Progenitor cell of endocrine pancreas (in vitro differentiated cells): ENCODE data around the gene PDE3A. TPM values are rescaled to one million over a fixed set of nuclear protein-coding genes. Genes with fewer than 3 reads are reported as not detected.

Experiments
- DNase-seq: peaks from one replicate; pipeline ENCODE4 v3.0.0; 2021; ENCODE audit warnings: low spot score; ENCODE audit not compliant: unreplicated experiment
- H3K27ac Mint-ChIP-seq: 2 replicates; pipeline ENCODE4 v1.8.0; 2021; ENCODE audit warnings: mild to moderate bottlenecking, moderate library complexity, mixed read lengths
- H3K27me3 Mint-ChIP-seq: 2 replicates; pipeline ENCODE4 v1.8.0; 2021; ENCODE audit warnings: mixed read lengths
- H3K36me3 Mint-ChIP-seq: 2 replicates; pipeline ENCODE4 v1.8.0; 2022; ENCODE audit warnings: mixed read lengths; ENCODE audit not compliant: insufficient read depth
- H3K4me1 Mint-ChIP-seq: 2 replicates; pipeline ENCODE4 v1.8.0; 2021; ENCODE audit warnings: low read depth, mixed read lengths
- H3K4me3 Mint-ChIP-seq: 2 replicates; pipeline ENCODE4 v1.8.0; 2021; ENCODE audit warnings: low read depth, mild to moderate bottlenecking, moderate library complexity, mixed read lengths
- H3K9me3 Mint-ChIP-seq: 2 replicates; pipeline ENCODE4 v1.8.0; 2021; ENCODE audit warnings: low read depth, mixed read lengths
- total RNA-seq: library from RNA; stranded (reverse); gene quantifications from 2 replicates; pipeline ENCODE4 v1.2.1, GENCODE V29; 2021
- TF ChIP-seq, protein P1 (sequence below): fragments of 200-600 bp; sonication (generic); IDR thresholded peaks from one replicate; pipeline ENCODE4 v1.5.0; 2021; ENCODE audit warnings: antibody characterized with exemption, mild to moderate bottlenecking; ENCODE audit not compliant: unreplicated experiment

Gene PDE3A
- total RNA-seq, 1 donor from 2014 or later: 121 TPM

DNA sequence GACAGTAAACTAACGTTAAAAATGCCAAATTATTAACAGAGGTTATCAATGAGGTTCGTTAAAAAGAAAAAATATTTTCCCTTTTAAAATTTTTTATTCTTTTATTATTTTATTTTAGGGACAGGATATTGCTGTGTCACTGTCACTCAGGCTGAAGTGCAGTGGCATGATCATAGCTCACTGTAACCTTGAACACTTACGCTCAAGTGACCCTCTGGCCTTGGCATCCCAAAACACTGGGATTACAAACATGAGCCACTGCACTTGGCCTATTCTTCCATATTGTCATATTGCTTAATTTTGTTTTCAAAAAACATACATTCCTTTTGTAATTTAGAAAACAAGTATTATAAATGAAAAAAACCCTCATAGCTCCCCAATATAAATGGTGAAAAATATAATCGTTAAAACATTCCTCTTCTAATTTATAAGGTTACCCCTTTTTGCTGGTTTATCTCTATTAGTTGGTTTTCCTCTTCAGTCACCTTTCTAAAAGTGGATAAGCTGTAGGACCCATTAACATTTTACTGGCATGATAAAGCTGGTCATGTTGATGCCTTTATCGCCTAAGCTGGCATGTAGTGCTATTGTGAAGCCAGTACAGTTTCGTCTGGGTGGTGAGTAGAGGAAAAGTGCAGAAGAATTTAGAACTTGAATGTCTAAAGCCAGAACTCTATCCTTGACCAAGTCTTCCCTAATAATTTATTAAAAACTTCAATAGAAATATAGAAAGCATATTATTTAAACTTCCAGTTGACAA lies 27.6 kb downstream of the PDE3A start:
- Mint-ChIP-seq H3K4me1 (peaks cover 30% of the 10 kb centered on the region), H3K9me3 (peaks cover 7% of the 10 kb centered on the region), H3K27me3 (no peaks in the 10 kb centered on the region), H3K4me3 (no peak overlapping the region), H3K27ac (no peak overlapping the region), H3K36me3 (peaks cover 33% of the 10 kb centered on the region)
- TF ChIP-seq, protein P1, sequence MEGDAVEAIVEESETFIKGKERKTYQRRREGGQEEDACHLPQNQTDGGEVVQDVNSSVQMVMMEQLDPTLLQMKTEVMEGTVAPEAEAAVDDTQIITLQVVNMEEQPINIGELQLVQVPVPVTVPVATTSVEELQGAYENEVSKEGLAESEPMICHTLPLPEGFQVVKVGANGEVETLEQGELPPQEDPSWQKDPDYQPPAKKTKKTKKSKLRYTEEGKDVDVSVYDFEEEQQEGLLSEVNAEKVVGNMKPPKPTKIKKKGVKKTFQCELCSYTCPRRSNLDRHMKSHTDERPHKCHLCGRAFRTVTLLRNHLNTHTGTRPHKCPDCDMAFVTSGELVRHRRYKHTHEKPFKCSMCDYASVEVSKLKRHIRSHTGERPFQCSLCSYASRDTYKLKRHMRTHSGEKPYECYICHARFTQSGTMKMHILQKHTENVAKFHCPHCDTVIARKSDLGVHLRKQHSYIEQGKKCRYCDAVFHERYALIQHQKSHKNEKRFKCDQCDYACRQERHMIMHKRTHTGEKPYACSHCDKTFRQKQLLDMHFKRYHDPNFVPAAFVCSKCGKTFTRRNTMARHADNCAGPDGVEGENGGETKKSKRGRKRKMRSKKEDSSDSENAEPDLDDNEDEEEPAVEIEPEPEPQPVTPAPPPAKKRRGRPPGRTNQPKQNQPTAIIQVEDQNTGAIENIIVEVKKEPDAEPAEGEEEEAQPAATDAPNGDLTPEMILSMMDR: no peak
- no peak for DNase-seq

DNA sequence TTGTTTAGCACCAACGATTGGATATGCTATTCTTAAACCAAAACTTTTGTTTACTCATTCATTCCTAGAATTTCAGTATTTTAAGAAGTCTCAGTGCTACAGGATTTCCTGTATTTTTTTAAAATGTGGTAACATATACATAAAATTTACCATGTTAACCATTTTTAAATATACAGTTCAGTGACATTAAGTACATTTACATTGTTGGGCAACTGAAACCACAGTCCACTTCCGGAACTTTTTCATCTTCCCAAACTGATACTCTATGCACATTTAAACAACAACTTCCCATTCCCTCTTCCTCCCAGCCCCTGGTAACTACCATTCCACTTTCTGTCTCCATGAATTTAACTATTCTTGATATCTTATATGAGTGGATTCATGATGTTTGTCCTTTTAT lies 30.3 kb downstream of the PDE3A start:
- peaks cover 11% of the 10 kb centered on the region for H3K9me3 Mint-ChIP-seq
- no peak overlapping the region for H3K4me3 Mint-ChIP-seq
- H3K27me3 Mint-ChIP-seq: no peaks in the 10 kb centered on the region
- no peak for DNase-seq
- no peak overlapping the region for H3K27ac Mint-ChIP-seq
- TF ChIP-seq, protein P1: no peak
- peaks cover 27% of the 10 kb centered on the region for H3K4me1 Mint-ChIP-seq
- peaks cover 30% of the 10 kb centered on the region for H3K36me3 Mint-ChIP-seq

DNA sequence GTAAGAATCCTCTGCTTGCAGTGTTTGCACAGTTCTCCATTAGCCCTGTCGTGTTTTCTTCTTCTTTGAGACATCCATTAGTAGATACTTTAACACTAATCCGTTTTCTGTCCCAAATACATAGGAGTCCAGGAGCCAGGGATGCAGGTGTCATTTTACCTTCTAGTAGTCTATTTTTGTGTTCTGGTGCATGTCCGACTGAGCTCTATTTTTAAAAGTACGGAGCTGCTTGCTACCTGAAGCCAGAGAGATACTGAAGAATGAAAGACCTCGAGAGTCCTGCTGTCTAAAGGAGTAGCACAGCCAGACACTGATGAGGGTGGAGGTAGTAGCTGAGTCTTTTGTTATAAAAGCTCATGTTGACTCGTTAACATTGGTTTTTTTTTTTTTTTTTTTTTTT lies 31.7 kb downstream of the PDE3A start:
- TF ChIP-seq, protein P1: no peak
- Mint-ChIP-seq H3K27me3 (no peaks in the 10 kb centered on the region), H3K9me3 (peaks cover 11% of the 10 kb centered on the region), H3K36me3 (peaks cover 35% of the 10 kb centered on the region), H3K4me1 (peaks cover 19% of the 10 kb centered on the region), H3K4me3 (no peak overlapping the region), H3K27ac (no peak overlapping the region)
- DNase-seq: no peak

- Mint-ChIP-seq H3K27me3 (no peaks in the 10 kb centered on the region), H3K36me3 (peaks cover 47% of the 10 kb centered on the region), H3K27ac (peak overlapping the region; percentile 9), H3K9me3 (peaks cover 17% of the 10 kb centered on the region), H3K4me1 (peaks cover 16% of the 10 kb centered on the region), H3K4me3 (no peak overlapping the region)
- TF ChIP-seq, protein P1: no peak
- no peak for DNase-seq
Measured at GRCh38 chr12:20403230-20403629, 34.9 kb downstream of the PDE3A start.

GRCh38 chr12:20404576-20405346 lies 36.4 kb downstream of the PDE3A start:
- TF ChIP-seq, protein P1: no peak
- Mint-ChIP-seq H3K27ac (peak overlapping the region; percentile 18), H3K27me3 (no peaks in the 10 kb centered on the region), H3K4me1 (peaks cover 17% of the 10 kb centered on the region), H3K4me3 (no peak overlapping the region), H3K36me3 (peaks cover 43% of the 10 kb centered on the region), H3K9me3 (peaks cover 17% of the 10 kb centered on the region)
- no peak for DNase-seq
